LNCAP (cell line): ENCODE measurements around the gene TXNDC15.

Experiments used
- CTCF ChIP-seq: fragments of 450-650 bp; IDR thresholded peaks from 2 replicates; pipeline ENCODE4 v1.5.1; 2017; ENCODE audit warnings: mild to moderate bottlenecking

Gene TXNDC15

GRCh38 chr5:134906811-134907210 is 32.6 kb downstream of the TXNDC15 start:
- no peak for TF ChIP-seq CTCF

DNA sequence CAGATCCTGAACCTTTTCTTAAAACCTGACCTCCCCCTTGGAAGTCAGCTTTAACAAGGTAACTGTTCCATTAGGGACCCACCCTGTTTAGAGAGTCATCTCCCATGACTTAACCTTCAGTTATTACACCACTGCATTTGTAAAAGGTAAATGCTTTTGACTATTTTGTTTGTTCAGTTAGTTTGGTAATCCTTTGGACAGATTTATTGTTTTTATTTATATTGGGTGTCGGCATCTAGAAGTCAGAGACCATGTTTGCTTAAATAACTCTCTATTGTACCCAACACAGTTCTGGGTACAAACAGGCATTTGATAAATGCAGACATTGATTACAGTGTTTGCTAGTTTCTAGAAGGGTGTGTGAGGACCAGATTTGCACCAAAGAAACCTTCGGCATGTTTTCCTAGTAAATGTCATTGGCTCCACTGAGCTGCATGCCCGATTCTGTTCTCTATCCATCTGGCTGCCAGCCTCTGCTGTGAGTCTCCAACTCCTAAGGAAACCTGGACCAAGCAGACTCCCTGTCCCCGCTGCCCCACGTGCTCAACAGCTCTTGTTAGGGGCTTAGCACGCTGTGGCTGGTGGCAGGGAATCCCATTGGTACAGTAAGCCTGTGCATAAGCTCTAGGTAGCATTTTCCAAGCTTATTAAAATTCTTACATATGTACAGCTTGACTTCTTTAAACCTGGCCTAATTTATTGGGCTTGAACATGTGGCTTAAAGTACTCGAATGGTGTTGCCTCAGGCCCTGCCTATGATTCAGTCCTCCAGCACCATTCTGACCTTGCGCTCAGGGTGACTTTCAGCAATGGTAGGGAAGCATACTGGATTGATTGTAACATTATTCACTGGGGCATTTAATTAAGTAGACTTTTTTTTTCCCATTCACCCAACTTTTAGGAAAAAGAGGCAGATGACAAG is 37.4 kb downstream of the TXNDC15 start:
- no peak for TF ChIP-seq CTCF

GRCh38 chr5:134913254-134913653 is 39.1 kb downstream of the TXNDC15 start:
- no peak for TF ChIP-seq CTCF

DNA sequence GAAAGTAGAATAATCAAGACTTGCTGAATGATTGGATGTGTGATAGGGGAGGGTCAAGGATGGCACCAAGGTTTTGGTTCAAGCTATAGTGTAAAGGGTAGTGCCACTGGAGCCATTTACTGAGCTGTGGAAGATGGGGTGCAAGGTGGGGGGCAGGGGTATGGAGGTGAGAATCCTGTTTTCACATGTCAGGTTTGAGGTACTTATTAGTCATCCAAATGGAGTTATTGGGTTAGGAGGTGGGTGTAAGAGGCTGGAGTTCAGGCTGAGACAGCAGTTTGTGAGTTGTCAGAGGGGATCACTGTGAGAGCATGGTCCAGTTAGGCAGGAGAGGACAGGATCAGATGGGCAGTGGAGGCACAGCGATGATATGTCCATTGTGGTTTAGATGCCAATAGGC is 39.6 kb downstream of the TXNDC15 start:
- no peak for TF ChIP-seq CTCF

DNA sequence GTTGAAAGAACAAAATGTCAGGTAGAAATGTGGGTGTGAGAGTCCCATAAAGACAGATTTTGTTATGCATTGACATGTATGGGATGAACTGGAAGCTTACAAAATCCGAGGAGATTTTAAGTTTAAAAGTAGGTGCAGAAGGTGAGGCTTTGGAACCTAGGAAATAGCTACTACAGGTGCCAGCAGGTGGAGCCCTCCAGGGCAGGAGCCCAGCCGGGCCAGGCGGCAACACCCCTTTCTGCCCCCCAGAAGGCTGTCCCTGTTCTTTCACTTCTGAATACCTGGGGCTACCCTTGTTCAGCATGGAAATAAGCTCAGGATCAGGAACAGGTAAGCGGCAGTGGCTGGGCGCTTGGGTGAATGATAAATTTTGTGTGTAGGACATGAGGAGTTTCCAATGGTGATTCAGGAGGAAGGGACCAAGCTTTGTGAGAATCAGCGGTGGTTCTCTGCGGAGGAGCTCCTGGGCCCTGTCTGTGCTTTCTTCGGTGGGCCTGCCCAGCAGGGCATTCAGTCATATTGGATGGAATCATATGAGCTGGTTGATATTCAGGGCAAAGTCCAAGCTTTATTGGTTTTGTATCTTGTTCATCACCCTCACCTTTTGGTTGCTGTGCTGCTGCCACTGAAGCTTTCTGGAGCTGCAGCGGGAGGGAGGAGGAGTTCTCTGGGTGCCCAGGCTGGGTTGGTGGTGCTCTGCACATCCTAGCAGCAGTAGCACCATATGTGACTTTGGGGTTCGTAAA is 43.1 kb downstream of the TXNDC15 start:
- peak; percentile 50; the same call in 1 of the 2 replicates for TF ChIP-seq CTCF

GRCh38 chr5:134918861-134919260 is 44.7 kb downstream of the TXNDC15 start:
- no peak for TF ChIP-seq CTCF

GRCh38 chr5:134920848-134921575 is 46.8 kb downstream of the TXNDC15 start:
- no peak for TF ChIP-seq CTCF
